ENCODE measurements around the gene IGFBP2. TPM values are rescaled to one million over a fixed set of nuclear protein-coding genes. Genes with fewer than 3 reads are reported as not detected.

The IGFBP2 gene
- total and polyA plus RNA-seq, 2 of the 13 experiments (the other 11 are each of a cell fraction or from before 2014, with no cell fraction given): 2.0 to 5.8 TPM

- POLR2A ChIA-PET: interaction anchor here (1.1 to 1.4 kb wide), 2 partner anchors 28 to 150 kb away, joined by 3 read pairs; no protein-coding TSS in a partner anchor
- Histone ChIP-seq H3K36me3 (replicated peaks in 1 of 2; ENCODE audit: control insufficient read depth in 1 of 2, insufficient read depth in 2 of 2, low read length in 2 of 2) (no peaks in the 10 kb centered on the region), H2AFZ (ENCODE audit: low read length) (no peak overlapping the region), H3K79me2 (ENCODE audit: insufficient read depth, low read length) (no peaks in the 10 kb centered on the region), H3K4me1 (ENCODE audit: insufficient read depth, low read length) (peaks cover 54% of the 10 kb centered on the region), H3K27me3 (ENCODE audit: control insufficient read depth in 1 of 2, insufficient read depth in 2 of 2, low read length in 2 of 2) (no peaks in the 10 kb centered on the region; a peak in 1 of 5 replicates), H3K9me3 (ENCODE audit: low read length) (no peaks in the 10 kb centered on the region), H3K27ac (ENCODE audit: extremely low read length, insufficient read depth, low read length) (no peak overlapping the region), H3K4me3 (replicated peaks in 1 of 3; ENCODE audit: insufficient read depth in 1 of 3, low read depth in 2 of 3, low read length in 3 of 3) (no peak overlapping the region), H3K9ac (ENCODE audit: insufficient read depth, low read depth, low read length) (no peak overlapping the region), H4K20me1 (ENCODE audit: insufficient read depth, low read length) (no peaks in the 10 kb centered on the region), H3K4me2 (ENCODE audit: low read depth, low read length) (no peak overlapping the region)
- no peak for ATAC-seq
- intact Hi-C loops (cut with micrococcal nuclease; ENCODE audit: unreplicated experiment) (no loop called here), in situ Hi-C loops (cut with HindIII; ENCODE audit: extremely low pct_ligation_motif_present, low pct_unique_long_range_greater_than_20kb) (no loop called here)
- no peak for FAIRE-seq
- no peak for DNase-seq (ENCODE audit: low spot score)
- WGBS (ENCODE audit: low lambda C conversion rate): 43% methylated on average over 3 of the region's 3 CpGs
- CTCF ChIA-PET (ENCODE audit: low intra/inter-chr PET ratio, low total read pairs): no interaction called here
- no peak for TF ChIP-seq ZNF660 (CRISPR knock-in tag; IDR thresholded peaks at IDR 0.05; ENCODE audit: borderline replicate concordance, low read depth)
- TF ChIP-seq ZBTB3 (CRISPR knock-in tag; IDR thresholded peaks at IDR 0.05; ENCODE audit: borderline replicate concordance, low read depth): no peak
- no peak for TF ChIP-seq ZNF607 (CRISPR knock-in tag; IDR thresholded peaks at IDR 0.05; ENCODE audit: borderline replicate concordance)
- TF ChIP-seq ZNF672 (CRISPR knock-in tag; IDR thresholded peaks at IDR 0.05): no peak
- TF ChIP-seq KAT8 (CRISPR knock-in tag; IDR thresholded peaks at IDR 0.05): no peak
- TF ChIP-seq HDAC2 (CRISPR knock-in tag; IDR thresholded peaks at IDR 0.05): no peak
- TF ChIP-seq KMT2B (CRISPR knock-in tag; IDR thresholded peaks at IDR 0.05): no peak
- TF ChIP-seq ELF4 (CRISPR knock-in tag; IDR thresholded peaks at IDR 0.05; ENCODE audit: borderline replicate concordance): no peak
- TF ChIP-seq MEIS1 (CRISPR knock-in tag; IDR thresholded peaks at IDR 0.05; ENCODE audit: borderline replicate concordance): no peak
- TF ChIP-seq TGIF2 (CRISPR knock-in tag; IDR thresholded peaks at IDR 0.05): no peak
- no peak for TF ChIP-seq SNAPC4 (CRISPR knock-in tag; IDR thresholded peaks at IDR 0.05)
- no peak for TF ChIP-seq THAP8 (CRISPR knock-in tag; IDR thresholded peaks at IDR 0.05; ENCODE audit: borderline replicate concordance)
- no TSS peak for BruUV-seq (replicated peaks)
Observed at GRCh38 chr2:216648105-216648504, 14.9 kb downstream of the IGFBP2 start.
